KMS-11 (cell line): ENCODE measurements around the gene PRR29.

Source experiments
- H2AFZ ChIP-seq: fragments of 200-600 bp; sonication (generic); 2 replicates; pipeline ENCODE4 v1.6.1; 2016; ENCODE audit warnings: antibody characterized with exemption, mixed run types, low read depth
- H3K27ac ChIP-seq: fragments of 200-600 bp; sonication (generic); 2 replicates; pipeline ENCODE4 v1.6.1; 2016; ENCODE audit warnings: mild to moderate bottlenecking, mixed run types
- H3K27me3 ChIP-seq: fragments of 200-600 bp; sonication (generic); 2 replicates; pipeline ENCODE4 v1.6.1; 2017; ENCODE audit warnings: mild to moderate bottlenecking, low read depth, mixed run types, moderate library complexity; ENCODE audit not compliant: insufficient read depth
- H3K36me3 ChIP-seq: fragments of 200-600 bp; sonication (generic); 2 replicates; pipeline ENCODE4 v1.6.1; 2017; ENCODE audit warnings: mild to moderate bottlenecking, mixed run types; ENCODE audit not compliant: insufficient read depth
- H3K4me1 ChIP-seq: fragments of 200-600 bp; sonication (generic); 2 replicates; pipeline ENCODE4 v1.6.1; 2016; ENCODE audit warnings: mild to moderate bottlenecking, low read depth, mixed run types; ENCODE audit not compliant: poor library complexity, severe bottlenecking
- H3K4me2 ChIP-seq: fragments of 200-600 bp; sonication (generic); 2 replicates; pipeline ENCODE4 v1.7.0; 2016; ENCODE audit warnings: mild to moderate bottlenecking, mixed run types
- H3K4me3 ChIP-seq: fragments of 200-600 bp; sonication (generic); IDR thresholded peaks from 2 replicates; pipeline ENCODE4 v1.6.1; 2017; ENCODE audit warnings: low read depth, low read length, mixed read lengths; ENCODE audit not compliant: insufficient read depth
- H3K79me2 ChIP-seq: fragments of 200-600 bp; sonication (generic); 2 replicates; pipeline ENCODE4 v1.6.1; 2016; ENCODE audit warnings: low read depth, mixed run types; ENCODE audit not compliant: insufficient read depth
- H3K9ac ChIP-seq: fragments of 200-600 bp; sonication (generic); 2 replicates; pipeline ENCODE4 v1.6.1; 2016; ENCODE audit warnings: mild to moderate bottlenecking, mixed run types
- H4K20me1 ChIP-seq: fragments of 200-600 bp; sonication (generic); 2 replicates; pipeline ENCODE4 v1.6.1; 2016; ENCODE audit warnings: mild to moderate bottlenecking, mixed run types; ENCODE audit not compliant: insufficient read depth
- CTCF ChIP-seq: fragments of 200-600 bp; sonication (generic); conservative IDR thresholded peaks from 2 replicates; pipeline ENCODE4 v1.6.1; 2017; ENCODE audit warnings: low read depth, mild to moderate bottlenecking, antibody characterized with exemption, low read length, moderate library complexity, mixed read lengths

The PRR29 gene

GRCh38 chr17:64025732-64026294 is 27.7 kb downstream of the PRR29 start:
- Histone ChIP-seq H3K27me3 (no peaks in the 10 kb centered on the region), H3K4me2 (peak overlapping the region; percentile 35), H3K9ac (peak overlapping the region; percentile 4; the same call in 1 of the 2 replicates), H3K79me2 (no peaks in the 10 kb centered on the region), H3K4me3 (no peak overlapping the region), H2AFZ (peak overlapping the region; percentile 60), H3K36me3 (no peaks in the 10 kb centered on the region), H3K4me1 (peaks cover 36% of the 10 kb centered on the region), H4K20me1 (no peaks in the 10 kb centered on the region), H3K27ac (no peak overlapping the region)
- TF ChIP-seq CTCF, result peak; percentile 99

- TF ChIP-seq CTCF, result peak; percentile 87
These were observed 30.8 kb downstream of the PRR29 start for GRCh38 chr17:64028874-64029464.

GRCh38 chr17:64032081-64032480 is 33.9 kb downstream of the PRR29 start:
- Histone ChIP-seq H3K4me3 (no peak overlapping the region), H3K9ac (no peak overlapping the region), H2AFZ (no peak overlapping the region), H3K27ac (no peak overlapping the region), H3K27me3 (no peaks in the 10 kb centered on the region), H3K4me1 (peaks cover 16% of the 10 kb centered on the region), H3K79me2 (no peaks in the 10 kb centered on the region), H3K4me2 (no peak overlapping the region), H3K36me3 (no peaks in the 10 kb centered on the region), H4K20me1 (no peaks in the 10 kb centered on the region)
- TF ChIP-seq CTCF, result no peak

More at GRCh38 chr17:64028874-64029464, 30.8 kb downstream of the PRR29 start:
- H3K4me1 ChIP-seq, result peaks cover 27% of the 10 kb centered on the region
- no peak overlapping the region for H3K27ac ChIP-seq
- H3K4me2 ChIP-seq, result 0 out of 2 replicates have a peak overlapping the region, but pooled peaks have one; percentile 9
- no peaks in the 10 kb centered on the region for H3K27me3 ChIP-seq
- H3K36me3 ChIP-seq, result no peaks in the 10 kb centered on the region
- no peaks in the 10 kb centered on the region for H4K20me1 ChIP-seq
- no peak overlapping the region for H3K9ac ChIP-seq
- H2AFZ ChIP-seq, result no peak overlapping the region
- H3K79me2 ChIP-seq, result no peaks in the 10 kb centered on the region
- H3K4me3 ChIP-seq, result no peak overlapping the region

- no peak for TF ChIP-seq CTCF
- H3K4me1 ChIP-seq, result peaks cover 6% of the 10 kb centered on the region
- H3K9ac ChIP-seq, result no peak overlapping the region
- no peak overlapping the region for H2AFZ ChIP-seq
- H3K79me2 ChIP-seq, result no peaks in the 10 kb centered on the region
- H3K4me2 ChIP-seq, result no peak overlapping the region
- no peaks in the 10 kb centered on the region for H3K27me3 ChIP-seq
- no peaks in the 10 kb centered on the region for H3K36me3 ChIP-seq
- no peak overlapping the region for H3K4me3 ChIP-seq
- H4K20me1 ChIP-seq, result no peaks in the 10 kb centered on the region
- no peak overlapping the region for H3K27ac ChIP-seq
These were observed 38.2 kb downstream of the PRR29 start for GRCh38 chr17:64036198-64036922.
